GM12873 (cell line): ENCODE data around the gene SOS1.

ENCODE experiments used
- TF ChIP-seq, protein P1 (sequence below): IDR thresholded peaks from 2 replicates; pipeline ENCODE4 v1.5.1; 2012; ENCODE audit warnings: low read depth, mild to moderate bottlenecking, moderate library complexity, low read length, control low read depth; ENCODE audit not compliant: insufficient read depth; ENCODE audit errors: missing control alignments

The SOS1 gene

GRCh38 chr2:39017334-39017733, 103.5 kb downstream of the SOS1 start:
- TF ChIP-seq, protein P1, sequence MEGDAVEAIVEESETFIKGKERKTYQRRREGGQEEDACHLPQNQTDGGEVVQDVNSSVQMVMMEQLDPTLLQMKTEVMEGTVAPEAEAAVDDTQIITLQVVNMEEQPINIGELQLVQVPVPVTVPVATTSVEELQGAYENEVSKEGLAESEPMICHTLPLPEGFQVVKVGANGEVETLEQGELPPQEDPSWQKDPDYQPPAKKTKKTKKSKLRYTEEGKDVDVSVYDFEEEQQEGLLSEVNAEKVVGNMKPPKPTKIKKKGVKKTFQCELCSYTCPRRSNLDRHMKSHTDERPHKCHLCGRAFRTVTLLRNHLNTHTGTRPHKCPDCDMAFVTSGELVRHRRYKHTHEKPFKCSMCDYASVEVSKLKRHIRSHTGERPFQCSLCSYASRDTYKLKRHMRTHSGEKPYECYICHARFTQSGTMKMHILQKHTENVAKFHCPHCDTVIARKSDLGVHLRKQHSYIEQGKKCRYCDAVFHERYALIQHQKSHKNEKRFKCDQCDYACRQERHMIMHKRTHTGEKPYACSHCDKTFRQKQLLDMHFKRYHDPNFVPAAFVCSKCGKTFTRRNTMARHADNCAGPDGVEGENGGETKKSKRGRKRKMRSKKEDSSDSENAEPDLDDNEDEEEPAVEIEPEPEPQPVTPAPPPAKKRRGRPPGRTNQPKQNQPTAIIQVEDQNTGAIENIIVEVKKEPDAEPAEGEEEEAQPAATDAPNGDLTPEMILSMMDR: no peak

DNA sequence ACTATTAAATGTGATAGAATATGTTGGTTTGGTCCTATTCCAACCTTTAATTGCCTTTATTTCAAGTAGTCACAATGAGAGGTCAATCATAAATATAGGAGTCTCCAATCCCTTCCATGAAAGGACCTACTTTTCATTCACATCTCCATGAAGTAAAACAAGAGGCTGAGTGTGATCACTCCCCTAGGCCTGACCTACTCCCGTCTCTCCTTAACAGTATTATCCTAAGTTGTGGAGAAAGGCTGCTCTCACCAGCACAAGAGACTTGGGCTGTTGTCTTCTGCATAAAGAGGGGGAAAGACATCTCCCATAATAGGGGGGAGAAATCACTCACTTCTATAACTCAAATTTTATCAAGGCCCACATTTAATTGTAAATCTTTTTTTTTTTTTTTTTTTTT, 105.4 kb downstream of the SOS1 start:
- TF ChIP-seq, protein P1: no peak

DNA sequence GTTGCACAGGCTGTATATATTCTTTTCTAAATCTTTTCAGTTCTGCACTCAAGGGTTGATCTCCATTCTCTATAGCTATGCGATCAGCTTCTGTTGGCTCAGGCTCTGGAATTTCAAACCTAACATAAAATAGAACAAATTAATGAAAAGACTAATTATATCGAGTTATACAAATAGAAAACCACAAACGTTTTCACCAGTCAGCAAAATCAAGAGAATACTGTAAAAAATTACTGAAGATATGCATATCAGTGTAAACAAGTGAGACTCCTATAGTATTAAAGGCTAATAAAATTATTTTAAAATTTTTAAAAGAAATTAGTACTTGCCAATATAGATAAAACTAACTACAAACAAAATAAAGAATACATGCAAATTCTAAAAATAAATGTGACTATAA, 107.0 kb downstream of the SOS1 start:
- TF ChIP-seq, protein P1: no peak

- TF ChIP-seq, protein P1: no peak
Observed at GRCh38 chr2:39008665-39009064, 112.2 kb downstream of the SOS1 start.

GRCh38 chr2:39007875-39008504, 112.9 kb downstream of the SOS1 start:
- TF ChIP-seq, protein P1: peak; percentile 4

DNA sequence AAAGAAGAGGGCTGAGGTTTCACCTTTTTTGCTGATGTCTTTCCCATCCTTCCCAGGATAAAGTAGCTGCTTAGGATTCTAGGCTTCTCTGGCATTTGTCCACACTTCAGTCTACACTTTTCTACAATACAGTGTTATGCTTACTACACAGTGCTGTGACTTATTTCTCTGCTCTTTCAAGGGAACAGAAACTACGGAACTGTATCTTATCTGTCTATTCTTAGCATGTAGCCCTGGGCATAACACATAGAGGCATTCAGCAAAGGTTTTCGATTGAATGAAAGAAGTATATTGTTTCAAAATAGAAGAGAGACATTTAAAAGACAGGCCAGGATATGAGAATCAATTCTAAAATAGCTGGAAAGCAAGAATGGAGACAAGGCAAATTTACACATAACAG, 120.3 kb downstream of the SOS1 start:
- TF ChIP-seq, protein P1: no peak

- TF ChIP-seq, protein P1: no peak
Observed at GRCh38 chr2:38997781-38998180, 123.1 kb downstream of the SOS1 start.
